NCI-H1105 (cell line): ENCODE measurements around the gene TMPRSS3.

ENCODE experiments used
- DNase-seq: peaks from one replicate; lab custom pipeline; 2025; lab: John Stamatoyannopoulos, UW

Gene TMPRSS3

DNA sequence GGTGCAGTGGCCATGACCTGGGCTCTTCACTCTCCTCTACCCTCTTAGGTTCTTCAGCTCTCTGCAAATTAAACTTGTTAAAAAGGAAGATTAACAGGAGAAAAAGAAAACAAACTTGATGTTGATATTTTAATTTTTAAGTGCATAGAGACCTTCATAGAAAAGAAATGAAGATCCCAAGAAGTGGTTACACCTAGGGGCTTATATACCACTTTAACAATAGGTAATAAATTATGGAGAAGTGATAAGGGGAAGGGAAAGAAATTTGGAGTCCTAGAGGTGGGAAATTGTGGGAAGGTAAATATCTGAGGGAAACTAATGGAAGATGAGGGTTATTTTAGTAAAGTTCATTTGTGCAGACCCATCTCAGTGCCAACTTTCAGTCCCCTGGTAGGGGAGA lies 64.2 kb downstream of the TMPRSS3 start:
- DNase-seq, result no peak

DNA sequence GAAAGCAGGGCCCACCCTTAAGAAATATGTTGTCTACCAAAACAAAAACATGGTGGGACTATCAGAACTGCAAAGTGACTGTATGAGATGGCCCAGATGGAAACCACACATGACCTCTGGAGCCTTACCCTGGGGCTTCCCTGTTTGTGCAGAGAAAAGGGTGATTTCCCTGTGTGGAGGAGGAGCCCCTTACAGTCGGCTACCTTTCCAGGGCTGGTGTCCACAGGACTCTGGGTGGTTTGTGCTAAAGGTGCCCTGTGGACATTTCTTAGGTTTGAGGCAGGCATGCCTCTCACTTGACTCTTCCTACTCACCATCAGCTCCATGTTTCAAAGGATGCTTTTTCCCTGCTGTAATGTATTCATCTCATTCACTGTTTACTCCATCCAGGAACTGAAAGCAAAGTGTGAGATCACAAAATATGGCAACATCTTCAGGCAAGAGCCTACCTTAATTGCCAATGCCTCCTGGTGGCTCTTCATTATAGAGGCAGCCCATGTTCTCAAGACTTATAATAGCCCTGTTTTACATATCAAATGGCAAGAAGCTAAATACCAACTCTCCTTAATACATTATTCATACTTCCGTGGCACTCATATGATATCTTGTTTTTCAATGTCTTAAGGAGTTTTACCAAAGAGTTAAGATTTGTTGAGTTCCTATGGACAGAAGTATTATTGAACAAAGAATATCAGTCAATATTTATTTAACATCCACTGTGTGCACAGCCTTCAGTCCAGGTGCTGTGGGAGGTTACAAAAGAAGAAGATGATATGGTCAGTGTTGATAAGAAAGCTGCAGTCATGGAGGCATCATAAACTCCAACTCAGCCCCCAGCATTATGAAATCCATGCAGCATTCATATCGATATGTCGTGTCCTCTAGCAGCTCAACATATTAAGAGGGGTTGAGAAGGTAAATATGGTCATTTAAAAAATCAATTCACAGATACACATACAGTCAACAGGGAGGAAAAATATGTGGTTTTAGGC lies 65.2 kb downstream of the TMPRSS3 start:
- DNase-seq, result no peak

DNA sequence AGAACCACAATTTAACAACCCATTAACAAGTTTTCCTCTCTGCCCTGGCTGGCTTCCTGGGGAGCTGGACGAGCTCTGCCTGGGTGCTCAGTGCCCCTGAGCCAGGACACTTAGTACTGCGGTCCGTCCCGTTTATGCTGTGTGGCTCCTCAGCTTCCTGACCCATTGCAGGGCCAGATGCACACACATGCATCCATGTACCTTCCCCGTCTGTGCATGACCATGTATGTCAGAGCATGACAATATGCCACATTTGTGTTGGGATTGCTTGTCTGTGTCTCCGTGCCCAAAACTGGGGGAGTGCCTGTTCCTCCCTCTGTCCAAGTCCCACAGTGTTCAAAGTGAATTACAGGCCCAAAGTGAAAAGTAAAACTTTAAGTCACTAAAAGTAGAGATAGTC lies 71.0 kb downstream of the TMPRSS3 start:
- no peak for DNase-seq
